B cell (primary cell): ENCODE data around the gene GPR176. TPM values are rescaled to one million over a fixed set of nuclear protein-coding genes. Genes with fewer than 3 reads are reported as not detected.
"Not testable (repeated sequence)": the region's sequence is repeated elsewhere in the genome, so short reads cannot be mapped to it uniquely, and the experiment has no call there.

ENCODE experiments used
- ATAC-seq: fragments of 200-7000 bp; cut with Tn5 transposase; one replicate; pipeline ENCODE4 v1.10.0; 2021; ENCODE audit warnings: low read depth, mild to moderate bottlenecking, moderate number of reproducible peaks, moderate library complexity
- CTCF ChIA-PET: fragments of 350-600 bp; sonication (Branson Sonifier 250); formaldehyde crosslinking; loops from one replicate; lab custom pipeline; 2021; ENCODE audit warnings: antibody characterized with exemption, inconsistent platforms; lab: Charles Lee
- POLR2A ChIA-PET: fragments of 350-600 bp; sonication (Branson Sonifier 250); formaldehyde crosslinking; loops from one replicate; lab custom pipeline; 2021; ENCODE audit warnings: antibody characterized with exemption; lab: Charles Lee
- DNase-seq: peaks from one replicate; pipeline ENCODE4 v3.0.0; 2013
- H2AFZ ChIP-seq: 2 replicates; pipeline ENCODE4 v1.6.1; 2012; ENCODE audit warnings: mild to moderate bottlenecking, low read depth, low read length; ENCODE audit not compliant: insufficient read depth, poor library complexity, severe bottlenecking
- H3K27ac ChIP-seq, 2 donors: 1 replicate in 1 of 2; 2 replicates in 1 of 2; pipeline ENCODE4 v1.5.1; 2012 to 2013; ENCODE audit warnings: low read length in 2 of 2, mild to moderate bottlenecking in 2 of 2, moderate library complexity in 1 of 2
- H3K27me3 ChIP-seq, 4 experiments: fragments of 200-600 bp in 1 of 4; sonication (generic) in 1 of 4; replicated peaks in 1 of 4; 1 replicate in 2 of 4; 2 replicates in 2 of 4; pipeline versions ENCODE4 v1.6.1 to v1.7.0; 2013 to 2016; ENCODE audit warnings: low read length in 3 of 4, mild to moderate bottlenecking in 2 of 4, mixed read lengths in 1 of 4, moderate library complexity in 1 of 4; ENCODE audit not compliant: insufficient read depth in 4 of 4, control insufficient read depth in 3 of 4; ENCODE audit errors: control extremely low read depth in 1 of 4
- H3K36me3 ChIP-seq, 2 experiments: replicated peaks in 1 of 2; 1 replicate in 1 of 2; 2 replicates in 1 of 2; pipeline versions ENCODE4 v1.6.1 to v1.7.1; 2013; ENCODE audit warnings: low read length in 1 of 2; ENCODE audit not compliant: insufficient read depth in 2 of 2, control insufficient read depth in 1 of 2; ENCODE audit errors: control extremely low read depth in 1 of 2, extremely low read depth in 1 of 2
- H3K4me1 ChIP-seq, 2 donors: fragments of 200-600 bp in 1 of 2; sonication (generic) in 1 of 2; 1 replicate in 1 of 2; 2 replicates in 1 of 2; pipeline versions ENCODE4 v1.5.1 to v1.6.1; 2013 to 2017; ENCODE audit warnings: low read length in 2 of 2; ENCODE audit not compliant: control insufficient read depth in 2 of 2, insufficient read depth in 2 of 2
- H3K4me2 ChIP-seq: replicated peaks from 2 replicates; pipeline ENCODE3; 2012; ENCODE audit warnings: mild to moderate bottlenecking, low read depth, low read length; ENCODE audit not compliant: poor library complexity, severe bottlenecking
- H3K4me3 ChIP-seq, 5 experiments: fragments of 200-600 bp in 1 of 5; sonication (generic) in 1 of 5; 1 replicate in 3 of 5; 2 replicates in 2 of 5; pipeline versions ENCODE4 v1.5.1 to v1.7.0; 2011 to 2016; ENCODE audit warnings: low read length in 4 of 5, mild to moderate bottlenecking in 4 of 5, low read depth in 2 of 5, control low read depth in 1 of 5, moderate library complexity in 1 of 5; ENCODE audit not compliant: insufficient read depth in 1 of 5; ENCODE audit errors: control extremely low read depth in 1 of 5, extremely low read depth in 1 of 5
- H3K79me2 ChIP-seq: fragments of 200-600 bp; sonication (generic); one replicate; pipeline ENCODE4 v1.6.0; 2016; ENCODE audit warnings: low read length; ENCODE audit not compliant: control insufficient read depth, insufficient read depth
- H3K9ac ChIP-seq: fragments of 200-600 bp; sonication (generic); 2 replicates; pipeline ENCODE4 v1.6.1; 2017; ENCODE audit warnings: mild to moderate bottlenecking, low read length, moderate library complexity
- H3K9me3 ChIP-seq, 3 donors: one replicate each; pipeline versions ENCODE4 v1.6.1 to v1.7.1; 2013; ENCODE audit warnings: low read length in 2 of 3; ENCODE audit not compliant: control insufficient read depth in 2 of 3, insufficient read depth in 1 of 3; ENCODE audit errors: control extremely low read depth in 1 of 3
- H4K20me1 ChIP-seq: 2 replicates; pipeline ENCODE4 v1.6.0; 2012; ENCODE audit warnings: mild to moderate bottlenecking, low read length; ENCODE audit not compliant: insufficient read depth, control insufficient read depth, poor library complexity, severe bottlenecking
- H3K27ac Mint-ChIP-seq: one replicate; pipeline ENCODE4 v1.8.0; 2021; ENCODE audit warnings: mixed read lengths
- H3K27me3 Mint-ChIP-seq: one replicate; pipeline ENCODE4 v1.8.0; 2021; ENCODE audit warnings: mixed read lengths
- H3K4me1 Mint-ChIP-seq: one replicate; pipeline ENCODE4 v1.8.0; 2021; ENCODE audit warnings: mixed read lengths
- H3K4me3 Mint-ChIP-seq: one replicate; pipeline ENCODE4 v1.8.0; 2021; ENCODE audit warnings: mixed read lengths
- H3K9me3 Mint-ChIP-seq: one replicate; pipeline ENCODE4 v1.8.0; 2022; ENCODE audit warnings: mixed read lengths; ENCODE audit not compliant: insufficient read depth
- EZH2 ChIP-seq: IDR thresholded peaks from 2 replicates; pipeline ENCODE4 v1.6.1; 2012; ENCODE audit warnings: borderline replicate concordance, low read depth, mild to moderate bottlenecking, moderate library complexity, low read length; ENCODE audit not compliant: insufficient read depth, poor library complexity, severe bottlenecking
- WGBS: methylation state at CpG from one replicate; pipeline ENCODE4 v1.1.5; 2013; ENCODE audit warnings: missing lambda C conversion rate; ENCODE audit not compliant: insufficient coverage; 5-methylcytosine and 5-hydroxymethylcytosine counted together
- intact Hi-C: fragments of 100-400 bp; cut with micrococcal nuclease; formaldehyde crosslinking; loops from one replicate; pipeline ENCODE4 v1.10.0; 2022
- polyA plus RNA-seq: library from polyadenylated mRNA; depleted of rRNA; stranded (reverse); fragments of >200 nt; gene quantifications from 2 replicates; pipeline ENCODE4 v1.2.3, GENCODE V29; 2012
- total RNA-seq, 2 donors: library from RNA; stranded (reverse); fragments of 120-200 nt in 1 of 2; gene quantifications; 1 replicate in 1 of 2; 2 replicates in 1 of 2; pipeline versions ENCODE4 v1.2.3 to v1.2.4, GENCODE V29; 2013 to 2022

The GPR176 gene
- total and polyA plus RNA-seq, 2 donors (not counting 1 experiment from before 2014, with no cell fraction given) = 0.07 to 0.30 TPM

DNA sequence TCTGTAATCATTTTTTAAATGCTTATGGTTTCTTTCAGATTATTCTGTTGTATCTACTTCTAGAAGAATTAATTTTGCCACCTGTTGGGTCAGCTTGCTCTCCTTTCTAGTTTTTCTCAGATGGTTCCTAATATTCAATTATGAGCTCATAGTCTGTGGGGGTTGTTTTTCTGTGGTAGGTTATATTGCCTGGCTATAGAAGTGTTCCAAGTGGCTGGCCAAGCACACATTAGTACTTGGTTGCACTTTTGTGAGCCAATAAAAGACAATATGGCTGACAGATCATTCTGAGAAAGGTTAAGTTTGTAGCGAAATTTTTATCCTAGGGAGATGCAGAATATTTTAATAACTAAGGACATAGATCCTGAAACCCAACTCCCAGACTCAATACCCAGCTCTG is 105.6 kb downstream of the GPR176 start:
- no CpG with 5 or more reads among the region's 1 CpG for WGBS
- Histone ChIP-seq H3K36me3 (no peaks in the 10 kb centered on the region), H3K27ac (no peak overlapping the region), H3K4me2 (no peak overlapping the region), H4K20me1 (no peaks in the 10 kb centered on the region), H3K9ac (no peak overlapping the region), H3K9me3 (no peaks in the 10 kb centered on the region), H3K4me1 (no peaks in the 10 kb centered on the region), H2AFZ (no peak overlapping the region), H3K4me3 (no peak overlapping the region), H3K27me3 (peaks cover 0 to 3% (median 0%) of the 10 kb centered on the region in 4 experiments), H3K79me2 (no peaks in the 10 kb centered on the region)
- peaks cover 23% of the 10 kb centered on the region for H3K27me3 Mint-ChIP-seq
- ChIA-PET POLR2A (no interaction called here), CTCF (no interaction called here)
- H3K9me3 Mint-ChIP-seq = no peaks in the 10 kb centered on the region
- DNase-seq = no peak
- H3K4me1 Mint-ChIP-seq = no peaks in the 10 kb centered on the region
- H3K4me3 Mint-ChIP-seq = no peak overlapping the region
- no peak for TF ChIP-seq EZH2
- no peak for ATAC-seq
- intact Hi-C loops = no loop called here
- H3K27ac Mint-ChIP-seq = no peak overlapping the region

DNA sequence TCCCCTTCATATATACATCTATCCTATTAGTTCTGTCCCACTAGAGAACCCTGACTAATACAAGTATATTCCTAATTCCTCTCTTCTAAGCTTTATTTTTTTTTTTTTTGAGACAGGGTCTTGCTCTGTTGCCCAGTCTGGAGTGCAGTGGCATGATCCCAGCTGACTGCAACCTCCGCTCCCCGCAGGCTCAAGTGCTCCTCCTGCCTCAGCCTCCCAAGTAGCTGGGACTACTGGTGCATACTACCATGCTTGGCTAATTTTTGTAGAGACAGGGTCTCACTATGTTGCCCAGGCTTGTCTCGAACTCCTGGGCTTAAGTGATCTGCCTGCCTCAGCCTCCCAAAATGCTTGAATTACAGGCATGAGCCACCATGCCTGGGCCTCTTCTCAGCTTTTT is 107.4 kb downstream of the GPR176 start:
- H3K4me3 Mint-ChIP-seq, DNase-seq, H3K27ac Mint-ChIP-seq, H3K4me1 Mint-ChIP-seq, H3K36me3 ChIP-seq, H3K4me1 ChIP-seq, H4K20me1 ChIP-seq, ATAC-seq, H3K27me3 ChIP-seq, H3K9ac ChIP-seq, intact Hi-C loops, H2AFZ ChIP-seq, H3K4me2 ChIP-seq, H3K9me3 Mint-ChIP-seq, H3K9me3 ChIP-seq, H3K79me2 ChIP-seq, H3K4me3 ChIP-seq, H3K27ac ChIP-seq: not testable (repeated sequence)
- ChIA-PET CTCF (interaction anchor here (1.5 kb wide), 1 partner anchor 12 kb away, joined by 3 read pairs; no protein-coding TSS in a partner anchor), POLR2A (interaction anchor here (0.6 kb wide), 1 partner anchor 225 kb away, joined by 3 read pairs; no protein-coding TSS in a partner anchor)
- WGBS = 89% methylated on average over 3 of the region's 3 CpGs
- H3K27me3 Mint-ChIP-seq = peaks cover 31% of the 10 kb centered on the region
